Transverse colon (tissue), 4 donors: Measurements from ENCODE around the gene PLA1A. TPM values are rescaled to one million over a fixed set of nuclear protein-coding genes. Genes with fewer than 3 reads are reported as not detected.

Experiments used
- DNase-seq: peaks from one replicate; pipeline ENCODE4 v3.0.0-alpha.2; 2019
- H3K27ac ChIP-seq, 4 donors: fragments of 200-600 bp; sonication (generic); 2 replicates each; pipeline ENCODE4 v1.5.1; 2016 to 2018; ENCODE audit warnings: inconsistent platforms in 4 of 4
- H3K27me3 ChIP-seq: fragments of 200-600 bp; sonication (generic); 2 replicates; pipeline ENCODE4 v1.5.1; 2017; ENCODE audit warnings: inconsistent platforms
- H3K36me3 ChIP-seq, 4 donors: fragments of 200-600 bp; sonication (generic); 2 replicates each; pipeline ENCODE4 v1.5.1; 2017 to 2019; ENCODE audit warnings: inconsistent platforms in 4 of 4
- H3K4me1 ChIP-seq, 4 donors: fragments of 200-600 bp; sonication (generic); 2 replicates each; pipeline ENCODE4 v1.5.1; 2017 to 2020; ENCODE audit warnings: inconsistent platforms in 4 of 4
- H3K4me3 ChIP-seq, 4 donors: fragments of 200-600 bp; sonication (generic); 1 replicate in 1 of 4; 2 replicates in 3 of 4; pipeline versions ENCODE4 v1.5.1 to v1.6.1; 2017 to 2019; ENCODE audit warnings: inconsistent platforms in 4 of 4
- H3K9me3 ChIP-seq, 2 donors: fragments of 200-600 bp; sonication (generic); 2 replicates each; pipeline ENCODE4 v1.5.1; 2017 to 2019; ENCODE audit warnings: inconsistent platforms in 2 of 2
- EP300 ChIP-seq: sonication (generic); formaldehyde crosslinking; IDR thresholded peaks from one replicate; pipeline ENCODE4 v1.6.1; 2017; ENCODE audit warnings: antibody characterized with exemption, low read depth
- POLR2A ChIP-seq: fragments of 450-650 bp; IDR thresholded peaks from one replicate; pipeline ENCODE4 v1.6.1; 2016; ENCODE audit warnings: antibody characterized with exemption, mild to moderate bottlenecking, moderate library complexity
- POLR2AphosphoS5 ChIP-seq, 3 donors: sonication (generic); formaldehyde crosslinking; IDR thresholded peaks; one replicate each; pipeline ENCODE4 v1.6.1; 2016; ENCODE audit warnings: antibody characterized with exemption in 3 of 3
- WGBS, 2 donors: methylation state at CpG; one replicate each; pipeline ENCODE4 v1.1.5; 2018; ENCODE audit warnings: low coverage in 1 of 2; 5-methylcytosine and 5-hydroxymethylcytosine counted together
- in situ Hi-C, 4 donors: fragments of 200-750 bp; cut with MboI; loops; one replicate each; pipeline versions ENCODE4 v1.15.0 to v1.15.1; 2017; ENCODE audit warnings: low sequenced_read_pairs in 3 of 4, low pct_ligation_motif_present in 1 of 4, low pct_unique_long_range_greater_than_20kb in 1 of 4
- intact Hi-C: fragments of 100-400 bp; cut with DNase I; formaldehyde crosslinking; loops from one replicate; pipeline ENCODE4 v1.15.1; 2023; ENCODE audit warnings: low total_unique reads
- total RNA-seq, 4 donors: library from RNA; depleted of rRNA; stranded (reverse); fragments of >200 nt; gene quantifications; one replicate each; pipeline ENCODE4 v1.1.0, GENCODE V29; 2016
- TF ChIP-seq, protein P1 (sequence below), 5 experiments: fragments of 200-600 bp in 3 of 5; fragments of 450-650 bp in 2 of 5; sonication (generic) in 3 of 5; IDR thresholded peaks; 1 replicate in 2 of 5; 2 replicates in 3 of 5; pipeline ENCODE4 v1.5.1; 2016 to 2017; ENCODE audit warnings: antibody characterized with exemption in 5 of 5, inconsistent platforms in 3 of 5, mild to moderate bottlenecking in 2 of 5, moderate library complexity in 1 of 5

The PLA1A gene
- total RNA-seq, 4 donors from 2014 or later: 0.95 to 3.2 (median 2.2) TPM; not detected in 1

DNA sequence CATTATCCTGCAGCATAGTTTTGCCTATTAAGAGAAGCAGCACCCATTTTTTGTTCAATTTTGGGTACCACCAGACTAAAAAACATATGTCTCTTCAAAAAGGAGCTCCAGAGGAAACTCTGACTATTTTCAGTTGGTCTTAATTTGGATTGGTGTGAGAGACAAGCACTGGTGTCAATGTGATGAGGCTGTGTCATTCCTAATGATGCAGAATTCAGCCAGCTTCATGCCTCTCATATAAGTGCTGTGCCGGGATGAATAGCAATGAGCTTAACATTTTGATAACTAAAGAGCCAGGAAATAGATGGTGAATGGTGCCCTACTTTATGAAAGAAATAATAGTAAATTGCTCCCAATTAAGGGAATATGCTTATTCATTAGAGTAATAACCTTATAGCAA, 46.8 kb downstream of the PLA1A start:
- in situ Hi-C loops (no loop called here), intact Hi-C loops (no loop called here)
- Histone ChIP-seq H3K4me3 (no peak overlapping the region), H3K9me3 (no peaks in the 10 kb centered on the region), H3K27me3 (no peaks in the 10 kb centered on the region), H3K27ac (no peak overlapping the region), H3K4me1 (peaks cover 0 to under 1% (median 0%) of the 10 kb centered on the region in 4 donors), H3K36me3 (no peaks in the 10 kb centered on the region)
- WGBS, 2 donors: 74 to 88% methylated on average over 1 of the region's 1 CpG
- no peak for DNase-seq
- TF ChIP-seq, protein P1, sequence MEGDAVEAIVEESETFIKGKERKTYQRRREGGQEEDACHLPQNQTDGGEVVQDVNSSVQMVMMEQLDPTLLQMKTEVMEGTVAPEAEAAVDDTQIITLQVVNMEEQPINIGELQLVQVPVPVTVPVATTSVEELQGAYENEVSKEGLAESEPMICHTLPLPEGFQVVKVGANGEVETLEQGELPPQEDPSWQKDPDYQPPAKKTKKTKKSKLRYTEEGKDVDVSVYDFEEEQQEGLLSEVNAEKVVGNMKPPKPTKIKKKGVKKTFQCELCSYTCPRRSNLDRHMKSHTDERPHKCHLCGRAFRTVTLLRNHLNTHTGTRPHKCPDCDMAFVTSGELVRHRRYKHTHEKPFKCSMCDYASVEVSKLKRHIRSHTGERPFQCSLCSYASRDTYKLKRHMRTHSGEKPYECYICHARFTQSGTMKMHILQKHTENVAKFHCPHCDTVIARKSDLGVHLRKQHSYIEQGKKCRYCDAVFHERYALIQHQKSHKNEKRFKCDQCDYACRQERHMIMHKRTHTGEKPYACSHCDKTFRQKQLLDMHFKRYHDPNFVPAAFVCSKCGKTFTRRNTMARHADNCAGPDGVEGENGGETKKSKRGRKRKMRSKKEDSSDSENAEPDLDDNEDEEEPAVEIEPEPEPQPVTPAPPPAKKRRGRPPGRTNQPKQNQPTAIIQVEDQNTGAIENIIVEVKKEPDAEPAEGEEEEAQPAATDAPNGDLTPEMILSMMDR (IDR thresholded peaks at IDR 0.05): no peak
- TF ChIP-seq POLR2AphosphoS5 (IDR thresholded peaks at IDR 0.05) (no peak), EP300 (no peak), POLR2A (no peak)

GRCh38 chr3:119645813-119646212, 48.1 kb downstream of the PLA1A start:
- Histone ChIP-seq H3K4me3 (no peak overlapping the region), H3K4me1 (no peaks in the 10 kb centered on the region), H3K27me3 (no peaks in the 10 kb centered on the region), H3K9me3 (no peaks in the 10 kb centered on the region), H3K36me3 (no peaks in the 10 kb centered on the region), H3K27ac (peak overlapping the region in 1 of 4 donors; percentile 30)
- intact Hi-C loops: no loop called here
- 67 to 74% methylated on average over 1 of the region's 1 CpG for WGBS, 2 donors
- in situ Hi-C loops: no loop called here
- no peak for DNase-seq
- TF ChIP-seq POLR2AphosphoS5 (IDR thresholded peaks at IDR 0.05) (no peak), EP300 (no peak), POLR2A (no peak)
- TF ChIP-seq, protein P1 (IDR thresholded peaks at IDR 0.05): no peak

DNA sequence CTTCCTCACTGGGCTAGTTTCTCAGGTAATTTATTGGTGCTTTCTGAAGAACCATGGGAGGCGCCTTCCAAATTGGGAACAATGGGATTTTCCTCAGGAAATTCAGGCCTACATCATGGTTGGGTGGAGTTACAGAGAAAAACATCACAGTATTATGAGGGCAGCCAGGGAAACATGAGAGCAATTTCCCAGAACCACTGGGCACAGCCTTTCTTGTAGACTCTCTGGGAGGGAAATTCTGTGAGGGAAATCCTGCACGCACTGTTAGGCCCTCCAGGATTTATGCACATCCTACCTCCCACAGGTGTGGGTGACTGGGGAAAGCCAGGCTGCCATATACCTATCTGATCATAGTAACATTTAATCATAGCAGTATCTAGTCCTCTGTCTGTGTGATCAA, 49.5 kb downstream of the PLA1A start:
- Histone ChIP-seq H3K36me3 (no peaks in the 10 kb centered on the region), H3K27ac (peak overlapping the region; percentile 39 to 66 (median 52)), H3K4me3 (no peak overlapping the region), H3K27me3 (no peaks in the 10 kb centered on the region), H3K4me1 (no peaks in the 10 kb centered on the region), H3K9me3 (no peaks in the 10 kb centered on the region)
- 88 to 90% methylated on average over 1 to 2 of the region's 2 CpGs for WGBS, 2 donors
- intact Hi-C loops: no loop called here
- in situ Hi-C loops: no loop called here
- TF ChIP-seq POLR2AphosphoS5 (IDR thresholded peaks at IDR 0.05) (no peak), EP300 (no peak)
- TF ChIP-seq, protein P1 (IDR thresholded peaks at IDR 0.05): no peak
- no peak for DNase-seq

DNA sequence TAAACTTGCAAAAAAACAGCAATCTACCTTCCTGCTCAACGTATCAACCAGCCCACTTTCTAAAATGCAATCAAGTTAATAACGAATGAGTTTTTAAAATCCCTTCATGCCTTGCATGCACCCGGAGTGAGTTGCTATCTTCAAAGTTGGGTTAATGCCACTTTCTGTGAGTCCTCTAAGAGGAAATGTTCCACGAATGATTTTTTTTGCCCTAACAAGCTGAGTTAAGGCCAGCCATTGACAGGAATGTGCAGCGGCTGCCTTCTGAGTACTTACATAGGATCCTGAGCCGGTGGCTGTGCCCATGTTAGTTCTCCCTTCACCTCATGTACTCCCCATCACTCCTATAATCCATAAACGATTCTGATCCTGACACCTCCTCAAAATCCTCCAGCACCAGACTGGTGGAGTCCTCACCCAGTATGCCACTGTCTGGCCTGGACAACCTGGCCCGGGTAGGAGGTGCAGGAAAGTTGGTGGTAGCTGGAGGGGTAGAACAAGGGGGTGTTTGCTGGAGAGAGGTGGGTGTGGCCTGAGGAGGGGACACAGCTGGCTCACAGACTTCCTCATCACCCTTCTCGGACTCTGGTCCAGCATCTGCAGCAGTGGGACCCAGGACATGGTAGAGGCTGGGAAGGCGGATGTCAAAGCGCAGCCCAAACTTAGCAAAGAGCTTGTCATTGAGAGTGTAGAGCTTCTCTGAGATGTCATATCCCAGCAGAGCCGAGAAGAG, 50.3 kb downstream of the PLA1A start:
- H3K27me3 ChIP-seq: no peaks in the 10 kb centered on the region
- H3K4me3 ChIP-seq: no peak overlapping the region
- in situ Hi-C loops: no loop called here

More for the DNA sequence above, 50.3 kb downstream of the PLA1A start:
- DNase-seq: no peak
- Histone ChIP-seq H3K36me3 (no peaks in the 10 kb centered on the region), H3K4me1 (no peaks in the 10 kb centered on the region), H3K9me3 (no peaks in the 10 kb centered on the region), H3K27ac (peak overlapping the region; percentile 39 to 66 (median 52))
- TF ChIP-seq EP300: no peak
- no peak for TF ChIP-seq POLR2AphosphoS5 (IDR thresholded peaks at IDR 0.05)
- TF ChIP-seq, protein P1 (IDR thresholded peaks at IDR 0.05): no peak
- TF ChIP-seq POLR2A: no peak
- intact Hi-C loops: no loop called here
- WGBS, 2 donors: 66 to 82% methylated on average over 7 to 12 of the region's 12 CpGs
